GM19025 (cell line): ENCODE measurements around the gene NAALADL2.
"Not testable (repeated sequence)": the region's sequence is repeated elsewhere in the genome, so short reads cannot be mapped to it uniquely, and the experiment has no call there.

Source experiments
- ATAC-seq: cut with Tn5 transposase; IDR thresholded peaks from one replicate; pipeline ENCODE4 v1.9.1; 2021; ENCODE audit warnings: mild to moderate bottlenecking, low read depth, moderate library complexity; ENCODE audit not compliant: unreplicated experiment

The NAALADL2 gene

GRCh38 chr3:175392653-175393052, 533.5 kb downstream of the NAALADL2 start:
- no peak for ATAC-seq

- ATAC-seq, result no peak
Observed at GRCh38 chr3:175397372-175397771, 538.2 kb downstream of the NAALADL2 start.

GRCh38 chr3:175398676-175399075, 539.5 kb downstream of the NAALADL2 start:
- ATAC-seq, result no peak

- ATAC-seq, result no peak
Observed at GRCh38 chr3:175399156-175399840, 540.2 kb downstream of the NAALADL2 start.

GRCh38 chr3:175404027-175404426, 544.9 kb downstream of the NAALADL2 start:
- no peak for ATAC-seq

GRCh38 chr3:175404621-175405020, 545.5 kb downstream of the NAALADL2 start:
- ATAC-seq, result no peak

GRCh38 chr3:175410251-175410650, 551.1 kb downstream of the NAALADL2 start:
- no peak for ATAC-seq

GRCh38 chr3:175411405-175411804, 552.3 kb downstream of the NAALADL2 start:
- ATAC-seq, result no peak

- no peak for ATAC-seq
Observed at GRCh38 chr3:175411946-175412345, 552.8 kb downstream of the NAALADL2 start.

GRCh38 chr3:175413926-175414325, 554.8 kb downstream of the NAALADL2 start:
- no peak for ATAC-seq

GRCh38 chr3:175416600-175416999, 557.5 kb downstream of the NAALADL2 start:
- ATAC-seq, result no peak

GRCh38 chr3:175417426-175417825, 558.3 kb downstream of the NAALADL2 start:
- no peak for ATAC-seq

- no peak for ATAC-seq
Observed at GRCh38 chr3:175421902-175422301, 562.8 kb downstream of the NAALADL2 start.

- no peak for ATAC-seq
Observed at GRCh38 chr3:175422744-175423143, 563.6 kb downstream of the NAALADL2 start.

- ATAC-seq, result not testable (repeated sequence)
Observed at GRCh38 chr3:175423848-175424247, 564.7 kb downstream of the NAALADL2 start.

GRCh38 chr3:175426805-175427204, 567.7 kb downstream of the NAALADL2 start:
- ATAC-seq, result no peak

GRCh38 chr3:175428466-175428865, 569.3 kb downstream of the NAALADL2 start:
- ATAC-seq, result no peak

- ATAC-seq, result no peak
Observed at GRCh38 chr3:175430983-175431773, 572.0 kb downstream of the NAALADL2 start.

- no peak for ATAC-seq
Observed at GRCh38 chr3:175432376-175433025, 573.4 kb downstream of the NAALADL2 start.

GRCh38 chr3:175433026-175433674, 574.0 kb downstream of the NAALADL2 start:
- ATAC-seq, result no peak

GRCh38 chr3:175434561-175434960, 575.4 kb downstream of the NAALADL2 start:
- ATAC-seq, result no peak
